H1 (cell line): ENCODE results near the gene LTBP1. TPM values are rescaled to one million over a fixed set of nuclear protein-coding genes. Genes with fewer than 3 reads are reported as not detected.

ENCODE experiments used
- CTCF ChIA-PET: fragments of 300-600 bp; sonication (Branson Sonifier 250); formaldehyde crosslinking; loops from one replicate; lab custom pipeline; 2021; ENCODE audit not compliant: partially characterized antibody; lab: Charles Lee
- POLR2A ChIA-PET: fragments of 300-600 bp; sonication (Branson Sonifier 250); formaldehyde crosslinking; loops from one replicate; lab custom pipeline; 2021; ENCODE audit warnings: inconsistent platforms; ENCODE audit not compliant: partially characterized antibody; lab: Charles Lee
- DNase-seq, 2 experiments: peaks; one replicate each; pipeline versions ENCODE4 v3.0.0 to v3.0.0-alpha.2; 2010 to 2022; ENCODE audit warnings: low spot score in 2 of 2, low read depth in 1 of 2, mixed read lengths in 1 of 2
- FAIRE-seq: peaks from 2 replicates; lab custom pipeline; 2011; peaks lifted over from hg19 to GRCh38; lab: Jason Lieb, UNC
- H2AFZ ChIP-seq: 2 replicates; pipeline ENCODE4 v1.8.1; 2012; ENCODE audit warnings: low read length, inconsistent platforms
- H2AK5ac ChIP-seq: 2 replicates; pipeline ENCODE4 v1.6.1; 2013; ENCODE audit warnings: low read depth, low read length
- H2BK120ac ChIP-seq: replicated peaks from 2 replicates; pipeline ENCODE3; 2013; ENCODE audit warnings: low read depth, low read length, inconsistent platforms
- H2BK12ac ChIP-seq: 2 replicates; pipeline ENCODE4 v1.6.1; 2013; ENCODE audit warnings: low read depth, low read length
- H2BK15ac ChIP-seq: 2 replicates; pipeline ENCODE4 v1.6.1; 2013; ENCODE audit warnings: low read length
- H2BK20ac ChIP-seq: 2 replicates; pipeline ENCODE4 v1.6.1; 2013; ENCODE audit warnings: low read length
- H2BK5ac ChIP-seq: 2 replicates; pipeline ENCODE4 v1.6.1; 2013; ENCODE audit warnings: low read depth, low read length
- H3K14ac ChIP-seq: 2 replicates; pipeline ENCODE4 v1.6.1; 2013; ENCODE audit warnings: inconsistent platforms; ENCODE audit not compliant: insufficient read length
- H3K18ac ChIP-seq: 2 replicates; pipeline ENCODE4 v1.6.1; 2013; ENCODE audit warnings: low read length; ENCODE audit errors: extremely low read depth
- H3K23ac ChIP-seq: 2 replicates; pipeline ENCODE4 v1.6.1; 2013; ENCODE audit warnings: inconsistent platforms; ENCODE audit not compliant: insufficient read length
- H3K23me2 ChIP-seq: 2 replicates; pipeline ENCODE4 v1.6.1; 2013; ENCODE audit warnings: low read depth, low read length
- H3K27ac ChIP-seq: 2 replicates; pipeline ENCODE4 v1.6.1; 2011; ENCODE audit warnings: low read depth, low read length, inconsistent platforms
- H3K27me3 ChIP-seq, 4 experiments: replicated peaks in 1 of 4; 1 replicate in 1 of 4; 2 replicates in 3 of 4; pipeline versions ENCODE4 v1.6.1 to v1.8.1; 2011 to 2013; ENCODE audit warnings: low read length in 3 of 4, mild to moderate bottlenecking in 3 of 4, inconsistent platforms in 2 of 4, mixed read lengths in 2 of 4, moderate library complexity in 1 of 4; ENCODE audit not compliant: control insufficient read depth in 3 of 4, insufficient read depth in 3 of 4; ENCODE audit errors: extremely low read depth in 1 of 4
- H3K36me3 ChIP-seq, 4 experiments: 2 replicates each; pipeline versions ENCODE4 v1.6.1 to v1.8.1; 2011 to 2013; ENCODE audit warnings: mild to moderate bottlenecking in 4 of 4, low read length in 3 of 4, moderate library complexity in 2 of 4, control low read depth in 1 of 4, inconsistent platforms in 1 of 4; ENCODE audit not compliant: insufficient read depth in 4 of 4, control insufficient read depth in 2 of 4
- H3K4ac ChIP-seq: replicated peaks from 2 replicates; pipeline ENCODE3; 2013; ENCODE audit warnings: low read length, low read depth, mixed read lengths, inconsistent platforms; ENCODE audit not compliant: insufficient read length
- H3K4me1 ChIP-seq, 4 experiments: replicated peaks in 1 of 4; 1 replicate in 1 of 4; 2 replicates in 3 of 4; pipeline versions ENCODE4 v1.6.1 to v1.8.1; 2011 to 2013; ENCODE audit warnings: low read length in 3 of 4, inconsistent platforms in 2 of 4, mixed read lengths in 1 of 4; ENCODE audit not compliant: insufficient read depth in 4 of 4, control insufficient read depth in 3 of 4
- H3K4me2 ChIP-seq, 2 experiments: 2 replicates each; pipeline versions ENCODE4 v1.6.1 to v1.8.1; 2011 to 2013; ENCODE audit warnings: low read depth in 2 of 2, low read length in 2 of 2, control low read depth in 1 of 2, inconsistent platforms in 1 of 2, mild to moderate bottlenecking in 1 of 2; ENCODE audit not compliant: insufficient read depth in 1 of 2
- H3K4me3 ChIP-seq, 4 experiments: fragments of 200-600, 300-600 bp in 1 of 4; sonication (generic), shearing (Covaris generic), sonication (Bioruptor Twin) in 1 of 4; 2 replicates each; pipeline versions ENCODE4 v1.5.1 to v1.8.1; 2011 to 2016; ENCODE audit warnings: low read length in 4 of 4, low read depth in 3 of 4, control low read depth in 2 of 4, inconsistent platforms in 2 of 4, mild to moderate bottlenecking in 2 of 4, mixed read lengths in 1 of 4, moderate library complexity in 1 of 4; ENCODE audit not compliant: insufficient read depth in 2 of 4; ENCODE audit errors: extremely low read depth in 1 of 4
- H3K56ac ChIP-seq: replicated peaks from 2 replicates; pipeline ENCODE3; 2013; ENCODE audit warnings: low read depth, mild to moderate bottlenecking, mixed read lengths, low read length, inconsistent platforms; ENCODE audit not compliant: insufficient read length
- H3K79me1 ChIP-seq: 2 replicates; pipeline ENCODE4 v1.6.1; 2013; ENCODE audit warnings: low read depth, low read length, control low read depth
- H3K79me2 ChIP-seq, 2 experiments: 2 replicates each; pipeline versions ENCODE4 v1.6.1 to v1.8.1; 2012 to 2013; ENCODE audit warnings: low read length in 2 of 2, mild to moderate bottlenecking in 2 of 2, inconsistent platforms in 1 of 2; ENCODE audit not compliant: insufficient read depth in 2 of 2, control insufficient read depth in 1 of 2
- H3K9ac ChIP-seq, 4 experiments: replicated peaks in 1 of 4; 1 replicate in 1 of 4; 2 replicates in 3 of 4; pipeline versions ENCODE4 v1.6.1 to v1.8.1; 2011 to 2013; ENCODE audit warnings: low read depth in 3 of 4, low read length in 3 of 4, control low read depth in 2 of 4, mild to moderate bottlenecking in 2 of 4, moderate library complexity in 2 of 4, inconsistent platforms in 1 of 4; ENCODE audit errors: extremely low read depth in 1 of 4
- H3K9me3 ChIP-seq, 2 experiments: 2 replicates each; pipeline versions ENCODE4 v1.6.1 to v1.8.1; 2012 to 2013; ENCODE audit warnings: mild to moderate bottlenecking in 2 of 2, moderate library complexity in 2 of 2, control low read depth in 1 of 2, inconsistent platforms in 1 of 2, low read depth in 1 of 2, low read length in 1 of 2, mixed read lengths in 1 of 2; ENCODE audit not compliant: insufficient read depth in 2 of 2
- H4K20me1 ChIP-seq, 2 experiments: replicated peaks in 1 of 2; 2 replicates each; pipeline versions ENCODE3 to v1.8.1; 2011 to 2013; ENCODE audit warnings: inconsistent platforms in 2 of 2, low read length in 2 of 2, mild to moderate bottlenecking in 1 of 2; ENCODE audit not compliant: insufficient read depth in 2 of 2, control insufficient read depth in 1 of 2
- H4K5ac ChIP-seq: 2 replicates; pipeline ENCODE4 v1.6.1; 2013; ENCODE audit warnings: low read length, low read depth, mixed read lengths, inconsistent platforms; ENCODE audit not compliant: insufficient read length
- H4K8ac ChIP-seq: 2 replicates; pipeline ENCODE4 v1.8.0; 2013; ENCODE audit warnings: mild to moderate bottlenecking, moderate library complexity, low read length, inconsistent platforms; ENCODE audit not compliant: insufficient read depth; ENCODE audit errors: extremely low read depth
- H4K91ac ChIP-seq: replicated peaks from 2 replicates; pipeline ENCODE3; 2013; ENCODE audit warnings: low read length, mixed read lengths, inconsistent platforms; ENCODE audit not compliant: insufficient read length
- ATF3 ChIP-seq: IDR thresholded peaks from 2 replicates; pipeline ENCODE4 v1.6.1; 2011; ENCODE audit warnings: low read depth, mild to moderate bottlenecking, low read length; ENCODE audit not compliant: insufficient read depth
- CBX8 ChIP-seq: fragments of 300-800, 300-1000 bp; sonication (generic); IDR thresholded peaks from 2 replicates; pipeline ENCODE4 v1.7.1; 2016; ENCODE audit warnings: low read depth, low read length, borderline replicate concordance
- CTBP2 ChIP-seq: IDR thresholded peaks from 2 replicates; pipeline ENCODE4 v1.7.0; 2011; ENCODE audit warnings: borderline replicate concordance, mild to moderate bottlenecking, moderate library complexity, mixed read lengths, low read length; ENCODE audit not compliant: insufficient read depth, insufficient read length
- KDM5A ChIP-seq: fragments of 200-600 bp; IDR thresholded peaks from 2 replicates; pipeline ENCODE4 v1.7.1; 2012; ENCODE audit warnings: mild to moderate bottlenecking, low read length, inconsistent platforms, mixed read lengths
- MAFK ChIP-seq: IDR thresholded peaks from 2 replicates; pipeline ENCODE4 v1.6.1; 2012; ENCODE audit warnings: low read depth, mild to moderate bottlenecking, improper control_type of control experiment, low read length
- POLR2AphosphoS5 ChIP-seq: IDR thresholded peaks from 2 replicates; pipeline ENCODE4 v1.6.1; 2011; ENCODE audit warnings: low read depth, low read length
- RAD21 ChIP-seq, 2 experiments: IDR thresholded peaks in 1 of 2; conservative IDR thresholded peaks in 1 of 2; 2 replicates each; pipeline ENCODE4 v1.6.1; 2011; ENCODE audit warnings: low read depth in 2 of 2, low read length in 2 of 2, improper control_type of control experiment in 1 of 2, inconsistent platforms in 1 of 2, mild to moderate bottlenecking in 1 of 2, moderate library complexity in 1 of 2
- RBBP5 ChIP-seq: IDR thresholded peaks from 2 replicates; pipeline ENCODE4 v1.7.1; 2012; ENCODE audit warnings: low read depth, mild to moderate bottlenecking, inconsistent platforms, low read length, moderate library complexity, borderline replicate concordance
- RXRA ChIP-seq: IDR thresholded peaks from 2 replicates; pipeline ENCODE4 v1.6.1; 2011; ENCODE audit warnings: low read depth, mild to moderate bottlenecking, low read length, moderate library complexity; ENCODE audit not compliant: insufficient read depth
- SAP30 ChIP-seq: fragments of 300-600 bp; sonication (generic); IDR thresholded peaks from 2 replicates; pipeline ENCODE4 v1.7.1; 2012; ENCODE audit warnings: low read length, moderate library complexity, mild to moderate bottlenecking, inconsistent platforms; ENCODE audit not compliant: insufficient read depth, insufficient replicate concordance
- SP1 ChIP-seq: IDR thresholded peaks from 2 replicates; pipeline ENCODE4 v1.6.1; 2011; ENCODE audit warnings: low read depth, low read length
- SP4 ChIP-seq: IDR thresholded peaks from 2 replicates; pipeline ENCODE4 v1.6.1; 2012; ENCODE audit warnings: low read length, inconsistent platforms
- TBP ChIP-seq: IDR thresholded peaks from 2 replicates; pipeline ENCODE4 v1.6.1; 2011; ENCODE audit warnings: low read depth, low read length, improper control_type of control experiment
- TCF12 ChIP-seq: IDR thresholded peaks from 2 replicates; pipeline ENCODE4 v1.6.1; 2011; ENCODE audit warnings: low read depth, mild to moderate bottlenecking, low read length
- WGBS, 2 experiments: shearing (Covaris generic) in 1 of 2; methylation state at CpG; one replicate each; pipeline versions ENCODE4 v1.1.6 to v1.1.7; 2013 to 2015; ENCODE audit warnings: low lambda C conversion rate in 2 of 2, mixed read lengths in 2 of 2, inconsistent platforms in 1 of 2, low coverage in 1 of 2, missing lambda C conversion rate in 1 of 2; ENCODE audit not compliant: insufficient replicate concordance in 2 of 2, insufficient coverage in 1 of 2, insufficient read length in 1 of 2; ENCODE audit errors: extremely low coverage in 1 of 2, missing lambda C conversion rate in 1 of 2; 5-methylcytosine and 5-hydroxymethylcytosine counted together
- polyA plus RNA-seq, 7 experiments: library from polyadenylated mRNA; depleted of rRNA in 3 of 7; stranded (reverse) in 5 of 7; unstranded in 2 of 7; fragments of >200 nt in 5 of 7; fragments of 200-250 nt in 2 of 7; gene quantifications; 1 replicate in 5 of 7; 2 replicates in 1 of 7; 4 replicates in 1 of 7; pipeline versions ENCODE4 v1.2.1 to v1.2.3, GENCODE V29; 2011 to 2013; ENCODE audit warnings: missing spikeins in 2 of 7, mixed read lengths in 2 of 7
- total RNA-seq: library from RNA; stranded (reverse); fragmentation: NEBNext Ultra II Directional; extraction: Animal tissue kit (Norgen Biotek cat#: 25700); gene quantifications from 2 replicates; pipeline ENCODE4 v1.2.1, GENCODE V29; 2021

Gene LTBP1
- total and polyA plus RNA-seq, 2 of the 8 experiments (the other 6 are each of a cell fraction or from before 2014, with no cell fraction given) = 15.4 to 24.7 TPM

GRCh38 chr2:33334083-33334482 is 387.3 kb downstream of the LTBP1 start:
- no peak overlapping the region for H3K14ac ChIP-seq
- H3K79me1 ChIP-seq = no peaks in the 10 kb centered on the region
- no peaks in the 10 kb centered on the region for H3K23me2 ChIP-seq
- H3K4ac ChIP-seq = no peak overlapping the region
- no peaks in the 10 kb centered on the region for H3K4me1 ChIP-seq
- H3K9ac ChIP-seq = no peak overlapping the region
- H2BK20ac ChIP-seq = no peak overlapping the region
- FAIRE-seq = no peak
- ChIA-PET CTCF (interaction anchor here (0.6 kb wide), 1 partner anchor 135 kb away, joined by 4 read pairs; no protein-coding TSS in a partner anchor), POLR2A (no interaction called here)
- H2AK5ac ChIP-seq = no peak overlapping the region
- no peak overlapping the region for H3K56ac ChIP-seq
- no peaks in the 10 kb centered on the region for H3K79me2 ChIP-seq
- H4K8ac ChIP-seq = no peak overlapping the region
- no peak overlapping the region for H3K27ac ChIP-seq
- H2BK5ac ChIP-seq = no peak overlapping the region
- H3K4me3 ChIP-seq = no peak overlapping the region
- H3K9me3 ChIP-seq = no peaks in the 10 kb centered on the region
- H2BK12ac ChIP-seq = no peak overlapping the region
- no peak overlapping the region for H4K5ac ChIP-seq
- H4K20me1 ChIP-seq = no peaks in the 10 kb centered on the region
- H3K23ac ChIP-seq = no peak overlapping the region
- no peak for DNase-seq
- 95% methylated on average over 4 of the region's 4 CpGs; no CpG with 5 or more reads in 1 of the 2 experiments for WGBS, 2 experiments
- H2BK120ac ChIP-seq = no peak overlapping the region
- H3K36me3 ChIP-seq = no peaks in the 10 kb centered on the region
- H3K27me3 ChIP-seq = no peaks in the 10 kb centered on the region
- H4K91ac ChIP-seq = no peak overlapping the region
- H3K4me2 ChIP-seq = no peak overlapping the region
- no peak overlapping the region for H3K18ac ChIP-seq
- H2AFZ ChIP-seq = no peak overlapping the region
- no peak overlapping the region for H2BK15ac ChIP-seq
- no peak for TF ChIP-seq POLR2AphosphoS5
- TF ChIP-seq MAFK = no peak
- TF ChIP-seq RAD21 (IDR thresholded peaks at IDR 0.05 in 1 of 2, conservative IDR thresholded peaks at IDR 0.05 in 1 of 2; ENCODE audit: low read depth in 2 of 2, low read length in 2 of 2) = no peak
- TF ChIP-seq SP4 = no peak
- TF ChIP-seq CTBP2 = no peak
- no peak for TF ChIP-seq ATF3
- TF ChIP-seq TBP = no peak
- TF ChIP-seq TCF12 = no peak
- no peak for TF ChIP-seq RBBP5
- no peak for TF ChIP-seq RXRA
- no peak for TF ChIP-seq SP1
- no peak for TF ChIP-seq KDM5A
- TF ChIP-seq SAP30 = no peak
- TF ChIP-seq CBX8 = no peak
